ENCODE results near the gene KIF17.

DNA sequence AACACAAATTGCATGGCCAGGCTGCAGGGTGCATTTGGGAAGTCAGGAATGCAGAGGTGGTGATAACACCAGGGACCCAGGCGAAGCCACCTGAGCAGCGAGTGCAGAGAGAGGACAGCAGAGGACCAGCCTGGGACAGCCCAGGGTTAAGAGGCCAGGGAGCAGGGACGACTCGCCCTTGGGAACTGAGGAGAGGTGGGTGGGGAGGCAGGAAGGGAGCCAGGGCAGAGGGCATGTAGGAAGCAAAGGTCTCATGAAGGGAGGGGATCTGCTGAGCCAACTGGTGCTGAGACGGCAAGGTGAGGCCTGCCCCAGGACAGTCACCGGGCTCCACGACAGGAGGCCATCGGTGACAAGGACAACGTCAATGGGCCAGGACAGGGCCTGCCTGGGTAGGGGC, 16.4 kb downstream of the KIF17 start:
- no peak for TF ChIP-seq POLR2AphosphoS5 (IDR thresholded peaks at IDR 0.05)
- TF ChIP-seq, protein P1, sequence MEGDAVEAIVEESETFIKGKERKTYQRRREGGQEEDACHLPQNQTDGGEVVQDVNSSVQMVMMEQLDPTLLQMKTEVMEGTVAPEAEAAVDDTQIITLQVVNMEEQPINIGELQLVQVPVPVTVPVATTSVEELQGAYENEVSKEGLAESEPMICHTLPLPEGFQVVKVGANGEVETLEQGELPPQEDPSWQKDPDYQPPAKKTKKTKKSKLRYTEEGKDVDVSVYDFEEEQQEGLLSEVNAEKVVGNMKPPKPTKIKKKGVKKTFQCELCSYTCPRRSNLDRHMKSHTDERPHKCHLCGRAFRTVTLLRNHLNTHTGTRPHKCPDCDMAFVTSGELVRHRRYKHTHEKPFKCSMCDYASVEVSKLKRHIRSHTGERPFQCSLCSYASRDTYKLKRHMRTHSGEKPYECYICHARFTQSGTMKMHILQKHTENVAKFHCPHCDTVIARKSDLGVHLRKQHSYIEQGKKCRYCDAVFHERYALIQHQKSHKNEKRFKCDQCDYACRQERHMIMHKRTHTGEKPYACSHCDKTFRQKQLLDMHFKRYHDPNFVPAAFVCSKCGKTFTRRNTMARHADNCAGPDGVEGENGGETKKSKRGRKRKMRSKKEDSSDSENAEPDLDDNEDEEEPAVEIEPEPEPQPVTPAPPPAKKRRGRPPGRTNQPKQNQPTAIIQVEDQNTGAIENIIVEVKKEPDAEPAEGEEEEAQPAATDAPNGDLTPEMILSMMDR (IDR thresholded peaks at IDR 0.05), result no peak
